Kidney epithelial cell (primary cell): ENCODE results near the gene CMPK2. TPM values are rescaled to one million over a fixed set of nuclear protein-coding genes. Genes with fewer than 3 reads are reported as not detected.
"Not testable (repeated sequence)": the region's sequence is repeated elsewhere in the genome, so short reads cannot be mapped to it uniquely, and the experiment has no call there.

Source experiments
- DNase-seq: peaks from one replicate; pipeline ENCODE4 v3.0.0-alpha.2; 2010; ENCODE audit warnings: low read depth
- H3K27me3 ChIP-seq: 2 replicates; pipeline ENCODE4 v1.6.0; 2011; ENCODE audit warnings: low read length; ENCODE audit not compliant: control insufficient read depth, insufficient read depth
- H3K36me3 ChIP-seq: 2 replicates; pipeline ENCODE4 v1.5.1; 2011; ENCODE audit warnings: low read length; ENCODE audit not compliant: control insufficient read depth, insufficient read depth
- H3K4me3 ChIP-seq: 2 replicates; pipeline ENCODE4 v1.5.1; 2011; ENCODE audit warnings: low read depth, mild to moderate bottlenecking, control low read depth, low read length
- total RNA-seq: library from RNA; depleted of rRNA; stranded (reverse); fragments of >200 nt; gene quantifications from 2 replicates; pipeline ENCODE4 v1.2.3, GENCODE V29; 2015
- TF ChIP-seq, protein P1 (sequence below): IDR thresholded peaks from 2 replicates; pipeline ENCODE4 v1.5.1; 2011; ENCODE audit warnings: mild to moderate bottlenecking, moderate library complexity, low read length, control low read depth, inconsistent platforms; ENCODE audit not compliant: insufficient read depth, poor library complexity, severe bottlenecking

The CMPK2 gene
- total RNA-seq, 1 donor from 2014 or later = 9.0 TPM

DNA sequence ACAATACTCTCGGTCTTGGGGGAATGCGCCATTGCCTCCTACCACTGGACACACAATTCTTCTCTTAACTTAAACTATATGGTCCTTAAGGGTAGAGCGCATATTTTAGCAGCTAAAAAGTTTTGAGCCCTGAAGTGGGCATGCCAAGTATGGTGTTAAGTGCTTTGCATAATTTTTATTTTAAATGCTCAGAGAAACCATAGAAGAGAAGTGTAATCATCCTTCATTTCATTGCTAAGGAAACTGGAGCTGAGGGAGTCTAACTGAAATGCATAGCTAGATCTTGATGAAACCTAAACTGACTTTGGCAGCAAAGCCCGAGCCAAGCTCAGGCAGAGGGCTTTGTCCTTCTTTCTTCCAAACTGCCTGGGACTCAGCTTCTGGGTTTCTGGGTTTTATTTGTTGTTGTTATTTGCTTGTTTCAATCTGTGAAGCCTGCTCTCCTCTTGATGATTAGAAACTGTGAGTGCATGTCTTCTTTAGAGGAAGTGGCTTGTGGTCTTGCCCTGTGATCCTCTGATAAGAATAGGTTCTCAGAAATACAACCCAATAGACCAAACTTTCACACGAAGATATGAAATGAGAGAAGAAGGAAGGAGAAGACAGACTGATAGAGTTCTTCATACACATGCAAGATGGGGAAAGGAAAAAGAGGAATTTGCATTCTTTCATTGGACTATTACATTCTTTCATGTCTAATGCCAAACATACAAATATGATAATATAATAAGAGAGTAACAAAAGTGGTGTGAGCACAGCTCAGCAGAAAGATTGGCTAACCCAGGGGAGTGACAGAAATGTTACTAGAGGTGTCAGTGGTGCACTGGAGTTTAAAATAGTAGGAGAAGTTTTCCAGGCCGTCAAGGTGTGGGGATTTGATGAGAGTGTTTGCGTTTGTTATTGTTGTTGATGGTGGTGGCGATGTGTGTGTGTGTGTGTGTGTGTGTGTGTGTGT lies 44.0 kb upstream of the CMPK2 start:
- no peak for DNase-seq
- no peak overlapping the region for H3K4me3 ChIP-seq
- H3K27me3 ChIP-seq = no peaks in the 10 kb centered on the region
- H3K36me3 ChIP-seq = no peaks in the 10 kb centered on the region
- TF ChIP-seq, protein P1, sequence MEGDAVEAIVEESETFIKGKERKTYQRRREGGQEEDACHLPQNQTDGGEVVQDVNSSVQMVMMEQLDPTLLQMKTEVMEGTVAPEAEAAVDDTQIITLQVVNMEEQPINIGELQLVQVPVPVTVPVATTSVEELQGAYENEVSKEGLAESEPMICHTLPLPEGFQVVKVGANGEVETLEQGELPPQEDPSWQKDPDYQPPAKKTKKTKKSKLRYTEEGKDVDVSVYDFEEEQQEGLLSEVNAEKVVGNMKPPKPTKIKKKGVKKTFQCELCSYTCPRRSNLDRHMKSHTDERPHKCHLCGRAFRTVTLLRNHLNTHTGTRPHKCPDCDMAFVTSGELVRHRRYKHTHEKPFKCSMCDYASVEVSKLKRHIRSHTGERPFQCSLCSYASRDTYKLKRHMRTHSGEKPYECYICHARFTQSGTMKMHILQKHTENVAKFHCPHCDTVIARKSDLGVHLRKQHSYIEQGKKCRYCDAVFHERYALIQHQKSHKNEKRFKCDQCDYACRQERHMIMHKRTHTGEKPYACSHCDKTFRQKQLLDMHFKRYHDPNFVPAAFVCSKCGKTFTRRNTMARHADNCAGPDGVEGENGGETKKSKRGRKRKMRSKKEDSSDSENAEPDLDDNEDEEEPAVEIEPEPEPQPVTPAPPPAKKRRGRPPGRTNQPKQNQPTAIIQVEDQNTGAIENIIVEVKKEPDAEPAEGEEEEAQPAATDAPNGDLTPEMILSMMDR = no peak

- H3K4me3 ChIP-seq = no peak overlapping the region
- TF ChIP-seq, protein P1 = no peak
- no peaks in the 10 kb centered on the region for H3K27me3 ChIP-seq
- DNase-seq = no peak
- H3K36me3 ChIP-seq = no peaks in the 10 kb centered on the region
These were observed 42.6 kb upstream of the CMPK2 start for GRCh38 chr2:6908291-6908690.

- no peaks in the 10 kb centered on the region for H3K27me3 ChIP-seq
- H3K36me3 ChIP-seq = no peaks in the 10 kb centered on the region
- TF ChIP-seq, protein P1 = no peak
- no peak for DNase-seq
- H3K4me3 ChIP-seq = no peak overlapping the region
These were observed 40.5 kb upstream of the CMPK2 start for GRCh38 chr2:6906165-6906741.

DNA sequence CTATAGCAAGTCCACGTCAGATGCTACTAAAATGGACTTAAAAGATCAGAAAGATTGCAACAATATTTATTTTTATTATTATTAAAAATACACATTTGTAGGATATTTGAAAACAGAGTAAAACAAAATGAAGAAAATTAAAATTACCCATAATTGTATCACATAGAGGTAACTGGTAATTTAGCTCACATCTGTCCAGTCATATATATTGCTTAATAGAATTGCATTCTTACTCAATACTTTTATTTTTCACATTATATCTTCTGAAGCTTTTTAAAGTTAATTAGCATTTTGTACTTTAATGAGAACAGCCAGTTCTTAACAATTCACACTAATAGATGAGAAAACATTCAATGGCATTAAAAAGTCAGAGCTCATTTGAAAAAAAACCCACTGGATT lies 40.0 kb upstream of the CMPK2 start:
- TF ChIP-seq, protein P1 = no peak
- no peaks in the 10 kb centered on the region for H3K36me3 ChIP-seq
- H3K4me3 ChIP-seq = no peak overlapping the region
- no peak for DNase-seq
- H3K27me3 ChIP-seq = no peaks in the 10 kb centered on the region

DNA sequence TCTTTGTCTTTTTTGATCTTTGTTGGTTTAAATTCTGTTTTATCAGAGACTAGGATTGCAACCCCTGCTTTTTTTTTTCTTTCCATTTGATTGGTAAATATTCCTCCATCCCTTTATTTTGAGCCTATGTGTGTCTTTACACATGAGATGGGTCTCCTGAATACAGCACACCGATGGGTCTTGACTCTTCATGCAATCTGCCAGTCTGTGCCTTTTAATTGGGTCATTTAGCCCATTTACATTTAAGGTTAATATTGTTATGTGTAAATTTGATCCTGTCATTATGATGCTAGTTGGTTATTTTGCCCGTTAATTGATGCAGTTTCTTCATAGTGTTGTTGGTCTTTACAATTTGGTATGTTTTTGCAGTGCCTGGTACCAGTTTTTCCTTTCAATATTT lies 36.9 kb upstream of the CMPK2 start:
- H3K4me3 ChIP-seq, DNase-seq, H3K27me3 ChIP-seq, H3K36me3 ChIP-seq: not testable (repeated sequence)

DNA sequence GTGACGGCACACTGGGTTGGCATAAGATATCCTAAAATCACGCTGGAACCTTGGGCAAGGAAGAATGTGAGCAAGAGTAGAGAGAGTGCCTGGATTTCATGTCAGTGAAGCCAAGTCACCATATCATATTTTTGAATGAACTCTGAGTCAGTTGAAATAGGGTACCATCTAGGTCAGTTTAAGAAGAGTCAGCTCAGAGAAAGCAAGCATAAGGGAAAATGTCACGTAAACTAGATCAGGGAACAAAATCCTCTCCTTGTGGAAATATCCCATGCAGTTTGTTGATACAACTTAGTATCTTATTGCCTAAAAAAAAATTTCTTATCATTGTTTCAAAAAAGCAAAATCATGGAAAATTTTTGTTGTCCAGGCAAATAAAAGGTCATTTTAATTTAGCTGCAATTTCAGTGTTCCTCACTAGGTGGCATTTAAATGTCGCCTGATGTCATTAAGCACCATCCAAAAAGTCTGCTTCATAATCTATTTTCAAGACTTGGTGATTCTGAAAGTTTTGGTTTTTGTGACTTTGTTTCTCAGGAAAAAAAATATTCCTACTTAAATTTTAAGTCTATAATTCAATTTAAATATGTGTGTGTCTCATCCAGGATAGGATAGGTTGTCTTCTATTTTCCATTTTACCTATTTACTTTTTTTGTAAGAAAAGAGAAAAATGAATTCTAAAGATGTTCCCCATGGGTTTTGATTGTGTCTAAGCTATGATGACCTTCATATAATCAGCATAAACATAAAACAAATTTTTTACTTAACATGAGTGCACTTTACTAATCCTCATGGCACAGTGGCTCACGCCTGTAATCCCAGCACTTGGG lies 31.4 kb upstream of the CMPK2 start:
- no peak for DNase-seq
- H3K4me3 ChIP-seq = no peak overlapping the region
- no peaks in the 10 kb centered on the region for H3K27me3 ChIP-seq
- H3K36me3 ChIP-seq = no peaks in the 10 kb centered on the region
- TF ChIP-seq, protein P1 = peak; percentile 56
